ENCODE measurements around the gene OTUB1. TPM values are rescaled to one million over a fixed set of nuclear protein-coding genes. Genes with fewer than 3 reads are reported as not detected.

OTUB1 gene
- total RNA-seq, 1 donor = 34.4 TPM

- Histone ChIP-seq H3K4me3 (ENCODE audit: insufficient read depth, low read length) (peak within 1 kb of the TSS; percentile 61), H2AFZ (ENCODE audit: low read length) (no peak within 1 kb of the TSS), H3K9me3 (ENCODE audit: low read depth, low read length) (no peaks in the 10 kb centered on the region), H3K4me2 (ENCODE audit: insufficient read depth, low read length) (peak within 1 kb of the TSS; percentile 69), H3K4me1 (ENCODE audit: insufficient read depth, low read length) (no peaks in the 10 kb centered on the region), H3K36me3 (ENCODE audit: insufficient read depth, low read length) (no peaks in the 10 kb centered on the region), H3K27me3 (ENCODE audit: insufficient read depth, low read length) (peaks cover 26% of the 10 kb centered on the region), H3K79me2 (ENCODE audit: insufficient read depth, low read length) (no peaks in the 10 kb centered on the region), H4K20me1 (ENCODE audit: insufficient read depth, low read length) (peaks cover 28% of the 10 kb centered on the region), H3K27ac (ENCODE audit: low read depth, low read length) (no peak within 1 kb of the TSS)
- DNase-seq (ENCODE audit: insufficient read length, low spot score, missing footprints) = no peak
- no peak for TF ChIP-seq CTCF (IDR thresholded peaks at IDR 0.05; ENCODE audit: extremely low read depth, low read depth, low read length)
Observed at GRCh38 chr11:64035576-64035975, 49.3 kb downstream of the OTUB1 start, which contains the start of gene FLRT1. Gene FLRT1, plus strand, starts transcription at chr11:64035931. Its CDS starts 80,337 bp downstream, at chr11:64116268.

GRCh38 chr11:64036087-64037026 is 50.1 kb downstream of the OTUB1 start:
- Histone ChIP-seq H3K9me3 (ENCODE audit: low read depth, low read length) (no peaks in the 10 kb centered on the region), H3K4me2 (ENCODE audit: insufficient read depth, low read length) (peak overlapping the region; percentile 69), H2AFZ (ENCODE audit: low read length) (no peak overlapping the region), H4K20me1 (ENCODE audit: insufficient read depth, low read length) (peaks cover 27% of the 10 kb centered on the region), H3K4me3 (ENCODE audit: insufficient read depth, low read length) (peak overlapping the region; percentile 61), H3K27me3 (ENCODE audit: insufficient read depth, low read length) (peaks cover 26% of the 10 kb centered on the region), H3K79me2 (ENCODE audit: insufficient read depth, low read length) (no peaks in the 10 kb centered on the region), H3K36me3 (ENCODE audit: insufficient read depth, low read length) (no peaks in the 10 kb centered on the region), H3K4me1 (ENCODE audit: insufficient read depth, low read length) (no peaks in the 10 kb centered on the region), H3K27ac (ENCODE audit: low read depth, low read length) (no peak overlapping the region)
- no peak for TF ChIP-seq CTCF (IDR thresholded peaks at IDR 0.05; ENCODE audit: extremely low read depth, low read depth, low read length)
- peak; percentile 96 for DNase-seq (ENCODE audit: insufficient read length, low spot score, missing footprints)

- TF ChIP-seq CTCF (IDR thresholded peaks at IDR 0.05; ENCODE audit: extremely low read depth, low read depth, low read length) = no peak
- Histone ChIP-seq H3K27me3 (ENCODE audit: insufficient read depth, low read length) (peaks cover 26% of the 10 kb centered on the region), H3K4me3 (ENCODE audit: insufficient read depth, low read length) (no peak overlapping the region), H3K27ac (ENCODE audit: low read depth, low read length) (no peak overlapping the region), H3K4me2 (ENCODE audit: insufficient read depth, low read length) (no peak overlapping the region), H2AFZ (ENCODE audit: low read length) (no peak overlapping the region), H3K4me1 (ENCODE audit: insufficient read depth, low read length) (no peaks in the 10 kb centered on the region), H3K9me3 (ENCODE audit: low read depth, low read length) (no peaks in the 10 kb centered on the region), H3K36me3 (ENCODE audit: insufficient read depth, low read length) (no peaks in the 10 kb centered on the region), H4K20me1 (ENCODE audit: insufficient read depth, low read length) (peaks cover 31% of the 10 kb centered on the region), H3K79me2 (ENCODE audit: insufficient read depth, low read length) (no peaks in the 10 kb centered on the region)
- DNase-seq (ENCODE audit: insufficient read length, low spot score, missing footprints) = no peak
Observed at GRCh38 chr11:64037027-64037634, 50.9 kb downstream of the OTUB1 start.

GRCh38 chr11:64038500-64038899 is 52.3 kb downstream of the OTUB1 start:
- H4K20me1 ChIP-seq (ENCODE audit: insufficient read depth, low read length) = peaks cover 25% of the 10 kb centered on the region
- no peak overlapping the region for H3K27ac ChIP-seq (ENCODE audit: low read depth, low read length)
- no peaks in the 10 kb centered on the region for H3K9me3 ChIP-seq (ENCODE audit: low read depth, low read length)
- DNase-seq (ENCODE audit: insufficient read length, low spot score, missing footprints) = no peak
- no peak overlapping the region for H2AFZ ChIP-seq (ENCODE audit: low read length)
- H3K4me3 ChIP-seq (ENCODE audit: insufficient read depth, low read length) = no peak overlapping the region
- H3K36me3 ChIP-seq (ENCODE audit: insufficient read depth, low read length) = no peaks in the 10 kb centered on the region
- H3K27me3 ChIP-seq (ENCODE audit: insufficient read depth, low read length) = peaks cover 21% of the 10 kb centered on the region
- no peaks in the 10 kb centered on the region for H3K79me2 ChIP-seq (ENCODE audit: insufficient read depth, low read length)
- TF ChIP-seq CTCF (IDR thresholded peaks at IDR 0.05; ENCODE audit: extremely low read depth, low read depth, low read length) = no peak
- H3K4me1 ChIP-seq (ENCODE audit: insufficient read depth, low read length) = no peaks in the 10 kb centered on the region
- H3K4me2 ChIP-seq (ENCODE audit: insufficient read depth, low read length) = no peak overlapping the region
